Fibroblast of lung (primary cell): ENCODE data around the gene CORO7. TPM values are rescaled to one million over a fixed set of nuclear protein-coding genes. Genes with fewer than 3 reads are reported as not detected.

Experiments
- DNase-seq, 2 donors: peaks; one replicate each; pipeline versions ENCODE4 v3.0.0 to v3.0.0-alpha.2; 2010; ENCODE audit warnings: low read depth in 2 of 2
- H2AFZ ChIP-seq: 2 replicates; pipeline ENCODE4 v1.5.1; 2012; ENCODE audit warnings: low read length, control low read depth, inconsistent platforms
- H3K27ac ChIP-seq: 2 replicates; pipeline ENCODE4 v1.5.1; 2011; ENCODE audit warnings: low read length, control low read depth; ENCODE audit not compliant: insufficient read depth
- H3K27me3 ChIP-seq: 2 replicates; pipeline ENCODE4 v1.5.1; 2011; ENCODE audit warnings: mild to moderate bottlenecking, low read length; ENCODE audit not compliant: control insufficient read depth, insufficient read depth
- H3K36me3 ChIP-seq: 2 replicates; pipeline ENCODE4 v1.5.1; 2011; ENCODE audit warnings: low read length; ENCODE audit not compliant: control insufficient read depth, insufficient read depth
- H3K4me1 ChIP-seq: 2 replicates; pipeline ENCODE4 v1.5.1; 2011; ENCODE audit warnings: low read length; ENCODE audit not compliant: control insufficient read depth, insufficient read depth; ENCODE audit errors: extremely low read depth
- H3K4me2 ChIP-seq: 2 replicates; pipeline ENCODE4 v1.5.1; 2011; ENCODE audit warnings: low read length, control low read depth; ENCODE audit not compliant: insufficient read depth; ENCODE audit errors: extremely low read depth
- H3K4me3 ChIP-seq, 4 experiments: fragments of 200-600 bp in 1 of 4; sonication (generic) in 1 of 4; replicated peaks in 1 of 4; 2 replicates each; pipeline ENCODE4 v1.5.1; 2011 to 2016; ENCODE audit warnings: low read length in 4 of 4, low read depth in 3 of 4, mild to moderate bottlenecking in 3 of 4, control low read depth in 2 of 4, inconsistent platforms in 1 of 4, mixed read lengths in 1 of 4; ENCODE audit not compliant: insufficient read depth in 1 of 4; ENCODE audit errors: control extremely low read depth in 1 of 4
- H3K79me2 ChIP-seq: 2 replicates; pipeline ENCODE4 v1.5.1; 2012; ENCODE audit warnings: mild to moderate bottlenecking, low read length, inconsistent platforms; ENCODE audit not compliant: control insufficient read depth, insufficient read depth
- H3K9ac ChIP-seq: 2 replicates; pipeline ENCODE4 v1.5.1; 2011; ENCODE audit warnings: mild to moderate bottlenecking, low read length, control low read depth; ENCODE audit not compliant: insufficient read depth
- H3K9me3 ChIP-seq: 2 replicates; pipeline ENCODE4 v1.5.1; 2012; ENCODE audit warnings: low read depth, low read length; ENCODE audit not compliant: control insufficient read depth, insufficient read depth
- H4K20me1 ChIP-seq: 2 replicates; pipeline ENCODE4 v1.5.1; 2011; ENCODE audit warnings: low read length; ENCODE audit not compliant: control insufficient read depth, insufficient read depth; ENCODE audit errors: extremely low read depth
- CTCF ChIP-seq, 2 donors: IDR thresholded peaks in 1 of 2; conservative IDR thresholded peaks in 1 of 2; 1 replicate in 1 of 2; 2 replicates in 1 of 2; pipeline ENCODE4 v1.5.1; 2011 to 2012; ENCODE audit warnings: low read length in 2 of 2, control low read depth in 1 of 2, inconsistent platforms in 1 of 2, low read depth in 1 of 2, mild to moderate bottlenecking in 1 of 2
- EZH2 ChIP-seq: IDR thresholded peaks from 2 replicates; pipeline ENCODE4 v1.5.1; 2012; ENCODE audit warnings: low read length, control low read depth, mild to moderate bottlenecking; ENCODE audit errors: missing control alignments
- polyA plus RNA-seq, 2 donors: library from polyadenylated mRNA; depleted of rRNA in 1 of 2; stranded (reverse) in 1 of 2; unstranded in 1 of 2; fragments of >200 nt; gene quantifications; 2 replicates each; pipeline ENCODE4 v1.2.1, GENCODE V29; 2011 to 2012; ENCODE audit warnings: missing spikeins in 1 of 2
- total RNA-seq: library from RNA; depleted of rRNA; stranded (reverse); fragments of >200 nt; gene quantifications from 2 replicates; pipeline ENCODE4 v1.2.1, GENCODE V29; 2014

The CORO7 gene
- total and polyA plus RNA-seq, 2 donors (not counting 1 experiment from before 2014, with no cell fraction given) = 6.1 to 11.1 TPM

DNA sequence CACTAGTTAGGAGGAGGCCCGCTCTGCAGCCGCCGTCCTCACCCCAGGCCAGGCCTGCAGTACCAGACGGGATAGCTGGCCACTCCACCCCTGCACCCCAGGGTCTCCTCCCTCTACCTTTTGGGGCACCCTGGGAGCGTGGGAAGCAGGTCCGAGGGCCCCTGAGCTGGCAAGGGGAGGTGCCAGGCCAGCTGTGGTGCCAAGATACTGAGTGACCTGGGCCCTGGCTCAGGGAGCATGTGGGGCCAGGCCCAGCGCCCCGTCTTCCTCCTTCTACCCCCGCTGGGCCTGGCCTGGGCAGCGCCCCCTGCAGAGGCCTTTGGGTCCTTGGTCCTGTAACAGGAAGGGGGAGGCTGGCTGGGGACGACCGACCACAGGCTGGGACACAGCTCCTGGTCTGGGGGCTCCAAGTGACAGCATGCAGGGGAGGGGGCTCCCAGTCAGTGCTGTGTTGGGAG, 78.2 kb downstream of the CORO7 start:
- no peak for DNase-seq
- no peak overlapping the region for H3K27ac ChIP-seq
- H3K79me2 ChIP-seq = peaks cover 18% of the 10 kb centered on the region
- no peaks in the 10 kb centered on the region for H3K9me3 ChIP-seq
- TF ChIP-seq EZH2 (no peak), CTCF (conservative IDR thresholded peaks at IDR 0.05 in 1 of 2, IDR thresholded peaks at IDR 0.05 in 1 of 2; ENCODE audit: low read depth in 1 of 2, low read length in 2 of 2) (no peak)
- H3K36me3 ChIP-seq = peaks cover 35% of the 10 kb centered on the region
- H2AFZ ChIP-seq = no peak overlapping the region
- no peaks in the 10 kb centered on the region for H4K20me1 ChIP-seq
- no peaks in the 10 kb centered on the region for H3K27me3 ChIP-seq
- no peak overlapping the region for H3K9ac ChIP-seq
- no peak overlapping the region for H3K4me2 ChIP-seq
- no peak overlapping the region for H3K4me3 ChIP-seq
- peaks cover 8% of the 10 kb centered on the region for H3K4me1 ChIP-seq

- Histone ChIP-seq H3K9me3 (no peaks in the 10 kb centered on the region), H3K9ac (no peak overlapping the region), H3K27ac (no peak overlapping the region), H3K4me3 (no peak overlapping the region), H3K79me2 (peaks cover 19% of the 10 kb centered on the region), H4K20me1 (no peaks in the 10 kb centered on the region), H3K27me3 (no peaks in the 10 kb centered on the region), H3K36me3 (peaks cover 38% of the 10 kb centered on the region), H2AFZ (no peak overlapping the region), H3K4me2 (no peak overlapping the region), H3K4me1 (peaks cover 8% of the 10 kb centered on the region)
- DNase-seq = no peak
- TF ChIP-seq EZH2 (no peak), CTCF (conservative IDR thresholded peaks at IDR 0.05 in 1 of 2, IDR thresholded peaks at IDR 0.05 in 1 of 2; ENCODE audit: low read depth in 1 of 2, low read length in 2 of 2) (no peak)
Measured at GRCh38 chr16:4337540-4338088, 78.8 kb downstream of the CORO7 start.

DNA sequence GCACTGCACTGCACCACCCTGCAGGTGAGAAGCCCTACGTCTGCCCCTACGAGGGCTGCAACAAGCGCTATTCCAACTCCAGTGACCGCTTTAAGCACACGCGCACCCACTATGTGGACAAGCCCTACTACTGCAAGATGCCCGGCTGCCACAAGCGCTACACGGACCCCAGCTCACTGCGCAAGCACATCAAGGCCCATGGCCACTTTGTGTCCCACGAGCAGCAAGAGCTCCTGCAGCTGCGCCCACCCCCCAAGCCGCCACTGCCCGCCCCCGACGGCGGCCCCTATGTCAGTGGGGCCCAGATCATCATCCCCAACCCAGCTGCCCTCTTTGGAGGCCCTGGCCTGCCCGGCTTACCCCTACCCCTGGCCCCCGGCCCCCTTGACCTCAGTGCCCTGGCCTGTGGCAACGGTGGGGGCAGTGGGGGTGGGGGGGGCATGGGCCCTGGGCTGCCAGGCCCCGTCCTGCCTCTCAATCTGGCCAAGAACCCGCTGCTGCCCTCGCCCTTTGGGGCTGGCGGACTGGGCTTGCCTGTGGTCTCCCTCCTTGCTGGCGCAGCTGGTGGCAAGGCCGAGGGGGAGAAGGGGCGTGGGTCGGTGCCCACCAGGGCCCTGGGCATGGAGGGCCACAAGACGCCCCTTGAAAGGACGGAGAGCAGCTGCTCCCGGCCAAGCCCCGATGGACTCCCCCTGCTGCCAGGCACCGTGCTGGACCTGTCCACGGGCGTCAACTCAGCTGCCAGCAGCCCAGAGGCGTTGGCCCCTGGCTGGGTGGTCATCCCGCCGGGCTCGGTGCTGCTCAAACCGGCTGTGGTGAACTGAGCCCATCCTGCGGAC, 79.5 kb downstream of the CORO7 start:
- Histone ChIP-seq H3K4me2 (no peak overlapping the region), H3K27me3 (no peaks in the 10 kb centered on the region), H3K4me3 (no peak overlapping the region), H3K9me3 (no peaks in the 10 kb centered on the region), H3K79me2 (peaks cover 26% of the 10 kb centered on the region), H3K4me1 (peaks cover 8% of the 10 kb centered on the region), H3K9ac (no peak overlapping the region), H3K27ac (no peak overlapping the region), H4K20me1 (no peaks in the 10 kb centered on the region), H3K36me3 (peaks cover 42% of the 10 kb centered on the region), H2AFZ (no peak overlapping the region)
- TF ChIP-seq EZH2 (no peak), CTCF (conservative IDR thresholded peaks at IDR 0.05 in 1 of 2, IDR thresholded peaks at IDR 0.05 in 1 of 2; ENCODE audit: low read depth in 1 of 2, low read length in 2 of 2) (no peak)
- no peak for DNase-seq
